Loucy (cell line): ENCODE measurements around the gene CHKB.

Source experiments
- H2AFZ ChIP-seq: fragments of 200-600 bp; sonication (generic); 2 replicates; pipeline ENCODE4 v1.6.0; 2016; ENCODE audit warnings: antibody characterized with exemption, mild to moderate bottlenecking, low read length, moderate library complexity
- H3F3A ChIP-seq: fragments of 200-600 bp; 2 replicates; pipeline ENCODE4 v1.6.0; 2016; ENCODE audit warnings: antibody characterized with exemption, low read depth, mild to moderate bottlenecking
- H3K27me3 ChIP-seq: fragments of 200-600 bp; sonication (generic); 2 replicates; pipeline ENCODE4 v1.6.1; 2014; ENCODE audit warnings: low read length, mild to moderate bottlenecking; ENCODE audit not compliant: insufficient read depth, poor library complexity, severe bottlenecking
- H3K36me3 ChIP-seq: fragments of 200-600 bp; sonication (generic); 2 replicates; pipeline ENCODE4 v1.6.1; 2016; ENCODE audit warnings: low read length; ENCODE audit not compliant: insufficient read depth
- H3K4me1 ChIP-seq: fragments of 200-600 bp; sonication (generic); 2 replicates; pipeline ENCODE4 v1.5.1; 2014; ENCODE audit warnings: low read length, mild to moderate bottlenecking; ENCODE audit not compliant: insufficient read depth, poor library complexity, severe bottlenecking
- H3K4me2 ChIP-seq: fragments of 200-600 bp; sonication (generic); 2 replicates; pipeline ENCODE4 v1.6.0; 2014; ENCODE audit warnings: antibody characterized with exemption, low read length, low read depth, mild to moderate bottlenecking; ENCODE audit not compliant: poor library complexity, severe bottlenecking
- H3K4me3 ChIP-seq: fragments of 200-600 bp; sonication (generic); 2 replicates; pipeline ENCODE4 v1.5.1; 2014; ENCODE audit warnings: low read length, mild to moderate bottlenecking, mixed read lengths; ENCODE audit not compliant: poor library complexity, severe bottlenecking
- H3K79me2 ChIP-seq: fragments of 200-600 bp; sonication (generic); 2 replicates; pipeline ENCODE4 v1.6.1; 2014; ENCODE audit warnings: low read length; ENCODE audit not compliant: insufficient read depth
- H3K9ac ChIP-seq: fragments of 200-600 bp; sonication (generic); 2 replicates; pipeline ENCODE4 v1.6.0; 2014; ENCODE audit warnings: mild to moderate bottlenecking, low read depth, low read length, moderate library complexity; ENCODE audit not compliant: poor library complexity, severe bottlenecking
- H3K9me2 ChIP-seq: fragments of 200-600 bp; sonication (generic); replicated peaks from 2 replicates; pipeline ENCODE4 v1.6.1; 2016; ENCODE audit warnings: low read depth, low read length, mixed read lengths
- H3K9me3 ChIP-seq: fragments of 200-600 bp; sonication (generic); 2 replicates; pipeline ENCODE4 v1.6.1; 2014; ENCODE audit warnings: mild to moderate bottlenecking, antibody characterized with exemption, low read length, low read depth; ENCODE audit not compliant: insufficient read depth
- H4K20me1 ChIP-seq: fragments of 200-600 bp; sonication (generic); 2 replicates; pipeline ENCODE4 v1.6.0; 2014; ENCODE audit warnings: antibody characterized with exemption, low read length, mild to moderate bottlenecking; ENCODE audit not compliant: insufficient read depth, poor library complexity, severe bottlenecking
- EZH2phosphoT487 ChIP-seq: fragments of 200-600 bp; IDR thresholded peaks from 2 replicates; pipeline ENCODE4 v1.6.1; 2018; ENCODE audit warnings: antibody characterized with exemption, mild to moderate bottlenecking, moderate library complexity, borderline replicate concordance
- TF ChIP-seq, protein P1 (sequence below): fragments of 200-600 bp; sonication (generic); conservative IDR thresholded peaks from 2 replicates; pipeline ENCODE4 v1.5.1; 2014; ENCODE audit warnings: mild to moderate bottlenecking, antibody characterized with exemption, low read length

Gene CHKB

DNA sequence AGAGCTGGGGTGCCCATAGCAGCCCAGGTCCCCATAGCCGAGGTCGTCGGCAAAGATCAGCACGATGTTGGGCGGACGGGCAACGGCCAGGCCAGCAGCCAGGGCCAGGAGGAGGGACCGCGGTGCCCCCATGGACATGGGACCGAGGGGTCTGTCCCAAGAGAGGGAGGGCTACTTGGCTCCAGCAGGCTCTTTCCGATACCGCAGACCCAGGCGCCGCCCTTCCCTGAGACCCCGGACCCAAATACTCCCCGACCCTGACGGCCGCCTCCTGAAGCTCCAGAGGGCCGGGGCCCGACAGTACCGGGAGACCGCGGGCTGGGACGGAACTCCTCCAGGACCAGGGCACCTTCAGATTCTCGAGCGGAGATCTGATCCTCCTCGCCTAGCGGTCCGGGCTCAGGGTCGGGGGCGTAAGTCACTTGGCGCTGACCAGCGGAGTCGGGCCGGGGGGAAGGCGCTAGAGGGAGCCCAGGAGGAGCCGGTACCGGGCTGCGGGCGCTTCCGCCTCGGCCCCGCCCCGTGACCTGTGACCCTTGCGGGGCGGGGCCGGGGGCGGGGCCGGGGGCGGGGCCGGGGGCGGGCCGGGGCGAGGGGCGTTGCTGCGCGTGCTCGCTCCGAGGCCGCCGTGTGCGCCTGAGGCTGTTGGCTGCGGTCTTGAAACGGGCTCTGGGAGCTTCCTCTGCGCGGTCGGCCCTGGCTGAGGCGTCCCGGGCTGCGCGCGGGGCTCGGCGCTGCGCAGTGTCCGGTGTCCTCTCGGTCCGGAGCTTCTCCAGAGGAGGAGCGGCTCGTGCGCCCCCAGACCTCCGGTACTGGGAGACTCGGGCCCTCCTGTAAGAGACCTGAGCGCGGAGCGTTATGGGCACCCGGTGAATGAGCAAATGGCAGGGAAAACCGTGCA lies 45.2 kb upstream of the CHKB start, which contains the start of gene ARSA:
ARSA (minus strand) TSS at position 511 of the 901 bp plus-strand sequence; CDS start at position 138, 373 bp downstream.
- TF ChIP-seq EZH2phosphoT487, result no peak
- TF ChIP-seq, protein P1, sequence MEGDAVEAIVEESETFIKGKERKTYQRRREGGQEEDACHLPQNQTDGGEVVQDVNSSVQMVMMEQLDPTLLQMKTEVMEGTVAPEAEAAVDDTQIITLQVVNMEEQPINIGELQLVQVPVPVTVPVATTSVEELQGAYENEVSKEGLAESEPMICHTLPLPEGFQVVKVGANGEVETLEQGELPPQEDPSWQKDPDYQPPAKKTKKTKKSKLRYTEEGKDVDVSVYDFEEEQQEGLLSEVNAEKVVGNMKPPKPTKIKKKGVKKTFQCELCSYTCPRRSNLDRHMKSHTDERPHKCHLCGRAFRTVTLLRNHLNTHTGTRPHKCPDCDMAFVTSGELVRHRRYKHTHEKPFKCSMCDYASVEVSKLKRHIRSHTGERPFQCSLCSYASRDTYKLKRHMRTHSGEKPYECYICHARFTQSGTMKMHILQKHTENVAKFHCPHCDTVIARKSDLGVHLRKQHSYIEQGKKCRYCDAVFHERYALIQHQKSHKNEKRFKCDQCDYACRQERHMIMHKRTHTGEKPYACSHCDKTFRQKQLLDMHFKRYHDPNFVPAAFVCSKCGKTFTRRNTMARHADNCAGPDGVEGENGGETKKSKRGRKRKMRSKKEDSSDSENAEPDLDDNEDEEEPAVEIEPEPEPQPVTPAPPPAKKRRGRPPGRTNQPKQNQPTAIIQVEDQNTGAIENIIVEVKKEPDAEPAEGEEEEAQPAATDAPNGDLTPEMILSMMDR, result peak; percentile 30; the same call in 1 of the 2 replicates
- peak within 1 kb of the TSS; percentile 91 for H2AFZ ChIP-seq
- H4K20me1 ChIP-seq, result no peaks in the 10 kb centered on the region
- H3K4me2 ChIP-seq, result peak within 1 kb of the TSS; percentile 99
- H3K9me2 ChIP-seq, result no peaks in the 10 kb centered on the region
- peak within 1 kb of the TSS; percentile 97 for H3K9ac ChIP-seq
- H3K27me3 ChIP-seq, result no peaks in the 10 kb centered on the region
- 0 out of 2 replicates have a peak, but pooled peaks cover 7% of the 10 kb centered on the region for H3K79me2 ChIP-seq
- no peaks in the 10 kb centered on the region for H3K9me3 ChIP-seq
- no peaks in the 10 kb centered on the region for H3F3A ChIP-seq
- H3K4me3 ChIP-seq, result peak within 1 kb of the TSS; percentile 98
- H3K4me1 ChIP-seq, result peaks cover 28% of the 10 kb centered on the region
- no peaks in the 10 kb centered on the region for H3K36me3 ChIP-seq

DNA sequence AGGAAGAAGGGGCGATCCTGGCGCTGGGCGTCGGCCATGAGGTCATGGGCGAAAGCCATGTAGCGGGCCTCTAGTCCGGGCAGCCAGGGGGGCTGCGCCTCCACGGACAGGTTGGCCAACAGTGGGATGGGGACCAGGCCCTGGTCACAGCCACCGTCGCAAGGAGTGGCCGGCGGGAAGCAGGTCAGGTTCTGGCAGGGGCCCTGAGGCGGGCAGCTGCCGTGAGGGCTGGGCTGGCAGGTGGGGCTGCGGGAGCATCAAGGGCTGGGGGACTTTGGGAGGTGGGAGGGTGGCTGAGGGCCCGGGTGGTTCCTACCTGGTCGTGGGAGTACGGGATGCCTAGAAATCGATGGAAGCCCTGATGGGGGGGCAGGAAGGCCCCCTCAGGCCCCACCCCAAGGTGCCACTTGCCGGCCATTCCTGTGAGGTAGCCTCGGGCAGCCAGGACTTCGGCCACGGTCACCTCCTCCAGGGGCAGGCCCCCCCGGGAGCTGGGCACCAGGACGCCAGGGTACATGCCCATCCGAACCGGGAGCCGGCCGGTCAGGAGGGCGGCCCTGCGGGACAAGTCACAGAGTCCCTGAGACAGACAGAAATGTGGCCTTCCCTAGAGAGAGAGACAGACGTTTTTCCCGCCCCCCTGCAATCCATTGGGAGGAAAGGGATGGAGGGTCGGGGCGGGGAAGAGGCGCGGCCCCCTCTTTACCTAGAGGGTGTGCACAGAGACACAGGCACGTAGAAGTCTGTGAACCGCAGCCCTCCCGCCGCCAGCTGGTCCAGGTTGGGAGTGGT lies 44.4 kb upstream of the CHKB start:
- no peaks in the 10 kb centered on the region for H3K36me3 ChIP-seq
- TF ChIP-seq EZH2phosphoT487, result no peak
- TF ChIP-seq, protein P1, result no peak
- peak overlapping the region; percentile 91; the same call in 1 of the 2 replicates for H2AFZ ChIP-seq
- no peaks in the 10 kb centered on the region for H3F3A ChIP-seq
- peak overlapping the region; percentile 91 for H3K4me2 ChIP-seq
- no peaks in the 10 kb centered on the region for H3K9me3 ChIP-seq
- peak overlapping the region; percentile 97 for H3K9ac ChIP-seq
- H3K9me2 ChIP-seq, result no peaks in the 10 kb centered on the region
- no peaks in the 10 kb centered on the region for H3K27me3 ChIP-seq
- H3K4me1 ChIP-seq, result peaks cover 36% of the 10 kb centered on the region
- no peaks in the 10 kb centered on the region for H4K20me1 ChIP-seq
- peak overlapping the region; percentile 98 for H3K4me3 ChIP-seq
- 0 out of 2 replicates have a peak, but pooled peaks cover 7% of the 10 kb centered on the region for H3K79me2 ChIP-seq

DNA sequence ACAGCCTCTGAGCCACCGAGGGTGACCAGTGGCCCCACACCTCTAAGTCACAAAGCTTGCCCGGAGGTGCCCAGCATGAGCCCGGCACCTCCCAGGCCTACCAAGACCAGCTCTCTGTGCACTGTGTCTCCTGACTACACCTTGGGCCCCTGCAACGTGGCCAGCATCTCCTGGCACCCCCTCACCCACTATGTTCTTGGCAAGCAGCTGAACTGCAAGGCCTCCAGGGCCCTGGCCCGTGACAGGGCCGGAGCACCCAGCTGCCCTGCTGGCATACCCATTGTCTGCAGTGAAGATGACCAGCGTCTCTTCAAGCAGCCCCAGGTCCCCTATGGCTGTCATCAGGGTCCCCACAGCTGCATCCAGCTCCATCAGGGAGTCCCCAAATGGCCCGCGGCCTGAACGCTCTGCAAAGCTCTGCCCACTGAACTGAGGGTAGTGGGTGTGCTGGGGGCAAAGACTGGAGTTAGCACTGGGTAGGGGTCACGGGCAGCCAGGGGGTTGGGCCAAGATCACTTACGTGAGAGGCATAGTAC lies 43.7 kb upstream of the CHKB start:
- H3K9ac ChIP-seq, result no peak overlapping the region
- no peak overlapping the region for H2AFZ ChIP-seq
- H3K79me2 ChIP-seq, result 0 out of 2 replicates have a peak, but pooled peaks cover 7% of the 10 kb centered on the region
- no peaks in the 10 kb centered on the region for H3K9me2 ChIP-seq
- TF ChIP-seq EZH2phosphoT487, result no peak
- TF ChIP-seq, protein P1, result 0 out of 2 replicates have a peak, but pooled peaks have one; percentile 3
- H3K4me3 ChIP-seq, result no peak overlapping the region
- H3K4me1 ChIP-seq, result peaks cover 35% of the 10 kb centered on the region
- H4K20me1 ChIP-seq, result no peaks in the 10 kb centered on the region
- H3K4me2 ChIP-seq, result peak overlapping the region; percentile 91
- 0 out of 2 replicates have a peak, but pooled peaks cover 4% of the 10 kb centered on the region for H3F3A ChIP-seq
- H3K27me3 ChIP-seq, result no peaks in the 10 kb centered on the region
- no peaks in the 10 kb centered on the region for H3K36me3 ChIP-seq
- H3K9me3 ChIP-seq, result no peaks in the 10 kb centered on the region
